Eye (tissue), 1 donor: ENCODE results near the gene SLC35F4.
A peak's percentile ranks its signal among the peaks of the same experiment; 100 is the strongest.
"Not testable (repeated sequence)": the region's sequence is repeated elsewhere in the genome, so short reads cannot be mapped to it uniquely, and the experiment has no call there.

Experiments used
- DNase-seq: peaks from one replicate; pipeline ENCODE4 v3.0.0-alpha.2; 2015

Gene SLC35F4

DNA sequence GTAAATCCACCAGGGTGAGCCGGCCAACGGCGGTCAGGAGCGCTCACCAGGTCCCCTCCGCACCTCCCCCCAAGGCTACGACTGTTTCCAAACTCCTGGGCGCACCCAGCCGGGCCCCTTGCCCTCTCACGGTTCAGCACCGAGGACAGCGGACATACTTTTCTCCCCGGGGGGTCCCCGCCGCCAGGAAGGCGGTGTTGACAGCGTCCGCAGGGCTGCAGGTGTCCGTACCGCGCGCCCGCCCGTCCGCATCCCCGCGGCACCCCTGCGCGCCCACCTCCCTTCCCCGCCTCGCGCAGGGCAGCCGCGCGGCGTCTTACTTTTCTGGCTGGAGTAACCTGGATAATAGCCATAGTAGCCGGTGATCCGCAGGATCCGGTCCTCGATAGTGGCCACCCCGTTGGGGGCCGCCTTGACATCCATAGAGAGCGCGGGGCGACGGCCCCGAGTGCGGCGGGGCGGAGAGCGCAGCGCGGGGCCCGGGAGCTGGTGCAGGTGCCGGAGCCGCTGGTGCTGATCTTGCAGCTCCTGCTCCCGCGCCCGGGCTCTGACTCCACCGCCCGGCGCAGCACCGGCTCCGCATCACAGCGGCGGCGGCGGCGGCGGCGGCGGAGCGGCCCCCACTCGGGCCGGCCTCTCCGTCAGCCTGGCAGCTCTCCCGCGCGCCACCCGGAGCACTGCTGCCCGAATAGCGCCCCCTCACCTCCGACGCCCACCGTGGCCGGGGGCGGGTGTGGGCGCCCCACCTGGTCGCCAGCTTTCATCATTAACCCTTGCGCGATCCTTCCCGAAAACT, at the start of gene SLC35F4:
TSS of gene SLC35F4 (minus strand) at position 690 of the 796 bp plus-strand sequence.
- peak; percentile 88 for DNase-seq

- DNase-seq: no peak
Observed at GRCh38 chr14:57909626-57910025, 43.7 kb upstream of the SLC35F4 start.

GRCh38 chr14:57903954-57904353, 38.1 kb upstream of the SLC35F4 start:
- no peak for DNase-seq

GRCh38 chr14:57898837-57899572, 33.1 kb upstream of the SLC35F4 start:
- DNase-seq: no peak

GRCh38 chr14:57897144-57897748, 31.4 kb upstream of the SLC35F4 start:
- DNase-seq: no peak

DNA sequence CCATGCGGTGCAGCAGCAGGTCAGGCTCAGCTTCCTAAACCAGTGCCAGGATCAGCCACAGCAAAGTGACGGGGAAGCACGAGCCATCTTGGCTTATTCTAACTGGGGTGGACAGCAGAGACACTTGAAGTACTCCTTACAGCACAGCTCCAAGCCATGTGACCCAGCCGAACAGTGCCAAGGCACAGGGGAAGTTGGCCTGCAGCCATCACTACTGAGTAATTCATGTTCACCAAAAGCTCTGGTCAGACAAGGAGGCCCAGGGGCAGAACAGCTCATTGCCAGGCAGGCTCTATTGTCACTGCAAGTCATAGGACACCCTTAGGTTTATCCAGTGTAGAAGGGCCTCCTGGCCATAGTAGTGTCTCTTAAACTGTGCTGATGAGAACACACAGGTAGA, 23.4 kb upstream of the SLC35F4 start:
- no peak for DNase-seq

DNA sequence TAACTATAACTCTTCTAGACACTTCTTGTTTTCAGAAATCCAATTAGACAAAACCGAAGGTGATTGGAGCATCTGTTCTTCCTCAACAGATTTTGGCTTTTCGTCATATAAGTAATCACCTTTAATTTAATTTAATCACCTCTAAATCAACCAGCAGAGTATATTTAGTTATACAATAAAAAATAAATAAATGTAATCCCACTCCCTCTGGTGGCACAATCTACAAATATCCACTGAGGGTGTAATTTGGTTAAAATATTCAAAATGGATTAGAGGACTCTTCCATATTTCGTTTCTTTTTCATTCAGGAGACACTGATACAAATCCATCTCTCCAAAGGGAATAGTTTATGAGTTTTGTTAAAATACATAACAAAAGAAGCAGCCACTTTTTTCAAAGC, 18.3 kb upstream of the SLC35F4 start:
- no peak for DNase-seq

- no peak for DNase-seq
Observed at GRCh38 chr14:57883061-57883460, 17.2 kb upstream of the SLC35F4 start.

GRCh38 chr14:57879516-57879915, 13.6 kb upstream of the SLC35F4 start:
- no peak for DNase-seq

- no peak for DNase-seq
Observed at GRCh38 chr14:57875985-57876384, 10.1 kb upstream of the SLC35F4 start.

DNA sequence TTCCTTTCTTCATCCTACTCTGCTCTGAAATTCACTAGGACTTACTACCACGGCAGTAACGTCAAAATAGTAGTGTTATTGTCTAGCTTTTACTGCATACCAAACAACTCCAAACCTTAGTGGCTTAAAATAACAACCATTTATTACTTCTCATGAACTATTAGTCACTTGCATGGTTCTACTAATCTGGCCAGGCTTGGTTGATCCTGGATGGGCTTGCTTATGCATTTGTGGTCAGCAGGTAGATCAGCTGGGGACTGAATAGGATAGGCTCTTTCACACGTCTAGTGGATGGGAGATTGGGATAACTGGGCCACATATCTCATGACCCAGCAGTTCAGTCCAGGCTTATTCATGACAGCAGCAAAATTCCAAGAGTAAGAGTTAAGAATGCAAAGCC, 9.4 kb upstream of the SLC35F4 start:
- no peak for DNase-seq

GRCh38 chr14:57871459-57872080, 5.7 kb upstream of the SLC35F4 start:
- DNase-seq: peak; percentile 69

DNA sequence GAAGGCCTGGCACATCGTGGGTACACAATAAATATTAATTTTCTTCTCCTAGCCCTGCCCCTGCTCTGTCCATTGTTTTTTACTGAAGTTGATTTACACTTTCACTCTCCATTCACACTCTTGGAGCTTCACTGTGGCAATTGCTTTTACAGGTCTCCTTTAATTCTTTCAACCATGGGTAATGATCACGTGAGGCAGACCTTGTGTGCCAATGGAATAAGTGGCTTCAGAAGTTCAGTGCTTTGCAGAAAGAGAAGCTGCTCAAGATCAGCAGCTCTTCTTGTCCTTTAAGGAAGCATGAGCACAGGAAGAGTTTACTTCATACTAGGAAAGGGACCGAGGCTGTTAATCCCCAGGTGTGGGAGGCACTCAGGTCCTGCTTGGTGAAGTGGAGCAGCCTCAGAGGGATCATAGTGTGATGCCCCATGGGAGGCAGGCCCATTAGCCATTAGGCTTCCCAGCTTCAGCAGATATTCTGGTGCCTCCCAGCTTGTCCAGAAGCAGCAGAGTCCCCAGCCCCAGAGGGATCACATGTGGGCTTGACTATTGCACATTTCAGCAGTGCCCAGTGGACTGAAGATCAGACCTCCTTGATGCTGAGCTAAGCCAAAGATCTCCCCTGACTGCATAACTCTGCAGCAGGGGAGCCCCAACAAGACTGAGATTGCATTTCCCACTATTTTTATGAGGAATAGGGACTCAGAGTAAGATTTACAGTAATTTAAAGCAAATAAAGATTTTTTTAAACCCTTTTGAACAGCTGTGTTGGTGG, 5.0 kb upstream of the SLC35F4 start:
- peak; percentile 14 for DNase-seq

DNA sequence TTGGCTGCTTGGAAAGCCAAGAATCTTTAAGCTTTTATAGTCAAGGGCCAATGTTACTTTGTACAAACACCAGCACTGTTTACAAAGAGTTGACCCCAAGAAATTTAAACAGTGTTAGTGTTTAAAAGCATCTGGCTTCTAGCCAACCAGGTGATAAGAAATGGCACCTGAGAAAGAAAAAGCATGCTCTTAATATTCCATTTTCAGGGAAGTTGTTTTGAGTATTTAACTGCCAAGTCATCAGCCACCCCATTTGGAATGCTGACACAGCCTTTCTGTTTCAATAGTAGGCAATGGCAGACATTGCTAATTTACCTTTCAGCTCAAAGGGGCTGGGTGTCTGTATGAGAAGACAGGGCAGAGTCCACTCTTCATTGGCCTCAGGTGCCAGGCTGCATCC, 3.7 kb upstream of the SLC35F4 start:
- DNase-seq: no peak

GRCh38 chr14:57866199-57866705, 360 bp upstream of the SLC35F4 start:
- DNase-seq: peak; percentile 29

- no peak for DNase-seq
Observed at GRCh38 chr14:57865066-57865402, 858 bp downstream of the SLC35F4 start.

- DNase-seq: peak; percentile 8
Observed at GRCh38 chr14:57864659-57865058, 1.2 kb downstream of the SLC35F4 start.

DNA sequence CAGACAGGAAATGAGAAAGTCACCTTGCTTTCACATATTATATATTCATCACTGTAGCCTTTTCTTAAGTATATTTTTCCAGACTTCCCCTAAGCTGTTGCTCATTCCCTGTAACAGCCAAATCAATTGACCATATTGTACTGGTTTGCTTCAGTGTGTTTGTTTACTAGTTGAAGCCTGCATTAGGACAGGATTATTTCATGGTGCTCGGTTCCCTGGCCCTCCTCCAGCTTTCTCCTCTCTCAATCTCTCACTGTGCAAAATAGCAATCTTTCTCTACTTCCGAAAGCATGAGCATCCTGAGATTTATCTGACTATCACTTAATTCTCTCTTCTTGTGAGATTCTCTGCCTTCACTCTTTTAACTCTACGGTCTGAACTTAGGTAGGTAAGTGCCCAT, 2.4 kb downstream of the SLC35F4 start:
- DNase-seq: no peak

DNA sequence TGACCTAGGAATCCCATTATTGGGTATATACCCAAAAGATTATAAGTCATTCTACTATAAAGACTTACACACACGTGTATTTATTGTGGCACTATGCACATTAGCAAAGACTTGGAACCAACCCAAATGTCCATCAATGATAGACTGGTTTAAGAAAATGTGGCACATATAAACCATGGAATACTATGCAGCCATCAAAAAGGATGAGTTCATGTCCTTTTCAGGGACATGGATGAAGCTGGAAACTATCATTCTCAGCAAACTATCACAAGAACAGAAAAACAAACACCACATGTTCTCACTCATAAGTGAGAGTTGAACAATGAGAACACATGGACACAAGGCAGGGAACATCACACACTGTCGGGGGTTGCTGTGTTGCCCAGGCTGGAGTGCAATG, 10.2 kb downstream of the SLC35F4 start:
- not testable (repeated sequence) for DNase-seq

DNA sequence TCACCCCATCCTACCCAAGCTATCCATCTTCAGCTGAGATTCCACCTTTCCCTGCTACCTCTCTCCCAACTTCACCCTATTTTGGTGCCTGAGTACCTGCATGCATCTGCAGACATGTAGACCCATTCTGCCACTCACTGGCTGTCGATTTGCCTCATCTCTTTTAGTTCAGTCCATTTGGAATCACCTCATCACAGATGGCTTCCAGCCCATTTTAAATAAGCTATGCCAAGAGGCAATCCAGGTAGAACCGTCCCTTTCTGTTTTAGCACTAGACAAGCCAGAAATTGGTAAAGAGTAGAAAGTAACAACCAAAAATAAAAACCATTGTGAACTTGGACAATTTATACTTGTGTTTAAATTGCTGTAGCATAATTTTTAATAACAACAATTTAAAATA, 11.3 kb downstream of the SLC35F4 start:
- no peak for DNase-seq

- DNase-seq: no peak
Observed at GRCh38 chr14:57851354-57851753, 14.5 kb downstream of the SLC35F4 start.

DNA sequence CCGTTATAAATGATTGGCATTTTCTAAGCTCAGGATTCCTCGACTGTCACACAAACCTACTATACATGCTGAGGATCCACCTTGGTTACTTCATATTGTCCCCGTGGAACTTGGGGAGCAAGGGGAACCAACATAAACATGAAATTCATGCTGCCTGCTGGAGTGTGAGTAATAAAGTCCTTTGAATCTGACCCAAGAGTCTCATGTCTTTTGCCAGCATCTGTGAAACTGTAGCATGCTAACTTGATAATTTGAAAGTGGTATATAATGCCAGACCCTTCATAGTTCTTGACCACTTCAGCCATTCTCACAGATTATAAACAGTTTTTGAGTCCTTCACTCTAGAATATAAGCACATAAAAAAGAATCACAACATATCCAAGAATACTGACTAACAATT, 17.1 kb downstream of the SLC35F4 start:
- no peak for DNase-seq

- no peak for DNase-seq
Observed at GRCh38 chr14:57848353-57848752, 17.5 kb downstream of the SLC35F4 start.
